GM19397 (cell line): ENCODE measurements around the gene CFAP91.

ENCODE experiments used
- ATAC-seq: cut with Tn5 transposase; IDR thresholded peaks from one replicate; pipeline ENCODE4 v1.9.1; 2021; ENCODE audit warnings: mild to moderate bottlenecking, moderate library complexity; ENCODE audit not compliant: unreplicated experiment

Gene CFAP91

GRCh38 chr3:119738741-119739140 lies 35.9 kb downstream of the CFAP91 start:
- no peak for ATAC-seq

- ATAC-seq, result no peak
Measured at GRCh38 chr3:119741657-119742590, 39.1 kb downstream of the CFAP91 start.

GRCh38 chr3:119743921-119744320 lies 41.1 kb downstream of the CFAP91 start:
- ATAC-seq, result no peak

GRCh38 chr3:119745942-119746341 lies 43.1 kb downstream of the CFAP91 start:
- ATAC-seq, result no peak

GRCh38 chr3:119746423-119746822 lies 43.6 kb downstream of the CFAP91 start:
- no peak for ATAC-seq

GRCh38 chr3:119747357-119747756 lies 44.5 kb downstream of the CFAP91 start:
- ATAC-seq, result no peak

GRCh38 chr3:119748991-119749390 lies 46.2 kb downstream of the CFAP91 start:
- no peak for ATAC-seq

- no peak for ATAC-seq
Measured at GRCh38 chr3:119751423-119751822, 48.6 kb downstream of the CFAP91 start.
